Muscle of arm (tissue), 12 donors: ENCODE results near the gene GPRIN1. TPM values are rescaled to one million over a fixed set of nuclear protein-coding genes. Genes with fewer than 3 reads are reported as not detected.
"Not testable (repeated sequence)": the region's sequence is repeated elsewhere in the genome, so short reads cannot be mapped to it uniquely, and the experiment has no call there.

Experiments
- DNase-seq: peaks from one replicate; pipeline ENCODE4 v3.0.0-alpha.2; 2013
- polyA plus RNA-seq, 12 donors: library from polyadenylated mRNA; unstranded; fragments of 120-200 nt; gene quantifications; one replicate each; pipeline ENCODE4 v1.2.1, GENCODE V29; 2013; ENCODE audit not compliant: insufficient read length in 12 of 12

The GPRIN1 gene
- polyA plus RNA-seq, 12 donors, result 0.48 to 5.5 (median 0.70) TPM; not detected in 1

DNA sequence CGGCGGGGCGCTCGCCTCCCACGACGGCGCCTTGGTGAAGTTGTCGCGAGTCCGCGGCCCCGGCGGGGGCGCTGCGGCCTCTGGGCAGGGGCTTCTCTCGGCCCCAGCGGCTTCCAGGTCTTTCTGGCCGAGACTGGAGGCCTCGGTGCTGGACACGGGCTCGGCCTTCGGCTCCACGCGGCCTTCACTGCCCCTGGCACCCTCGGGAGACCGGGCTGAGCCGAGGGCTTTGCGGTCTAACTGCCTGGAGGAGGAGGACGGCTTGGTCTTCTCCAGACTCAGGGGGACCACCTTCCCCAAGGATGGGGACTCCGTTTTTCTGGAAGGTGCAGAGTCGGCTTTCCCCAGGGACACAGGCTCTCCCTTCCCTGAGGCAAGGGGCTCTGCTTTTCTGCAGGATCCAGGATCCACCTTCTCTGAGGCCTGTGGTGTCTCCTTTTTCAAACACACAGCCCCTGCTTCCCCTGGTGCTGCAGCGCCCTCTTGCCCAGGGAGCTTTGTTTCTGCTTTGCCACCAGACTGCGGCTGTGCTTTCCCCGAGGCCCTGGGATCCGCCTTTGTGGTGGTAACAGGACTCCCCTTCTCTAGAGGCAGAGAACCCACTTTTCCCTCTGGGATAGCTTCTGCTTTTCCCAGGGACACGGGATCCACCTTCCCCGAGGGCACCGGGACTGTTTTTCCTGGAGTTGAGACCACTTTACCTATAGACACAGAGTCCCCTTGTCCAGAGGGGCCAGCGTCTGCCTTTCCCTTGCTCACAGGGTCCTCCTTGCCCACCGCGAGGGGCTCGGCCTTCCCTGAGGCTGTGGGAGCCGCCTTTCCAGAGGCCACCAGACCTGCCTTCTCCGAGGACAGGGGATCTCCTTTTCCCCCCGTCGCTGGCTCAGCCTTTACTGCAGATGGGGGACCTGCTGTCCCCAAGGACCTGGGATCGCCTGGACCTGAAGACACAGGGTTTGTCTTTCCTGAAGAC is 12.3 kb downstream of the GPRIN1 start:
- no peak for DNase-seq

DNA sequence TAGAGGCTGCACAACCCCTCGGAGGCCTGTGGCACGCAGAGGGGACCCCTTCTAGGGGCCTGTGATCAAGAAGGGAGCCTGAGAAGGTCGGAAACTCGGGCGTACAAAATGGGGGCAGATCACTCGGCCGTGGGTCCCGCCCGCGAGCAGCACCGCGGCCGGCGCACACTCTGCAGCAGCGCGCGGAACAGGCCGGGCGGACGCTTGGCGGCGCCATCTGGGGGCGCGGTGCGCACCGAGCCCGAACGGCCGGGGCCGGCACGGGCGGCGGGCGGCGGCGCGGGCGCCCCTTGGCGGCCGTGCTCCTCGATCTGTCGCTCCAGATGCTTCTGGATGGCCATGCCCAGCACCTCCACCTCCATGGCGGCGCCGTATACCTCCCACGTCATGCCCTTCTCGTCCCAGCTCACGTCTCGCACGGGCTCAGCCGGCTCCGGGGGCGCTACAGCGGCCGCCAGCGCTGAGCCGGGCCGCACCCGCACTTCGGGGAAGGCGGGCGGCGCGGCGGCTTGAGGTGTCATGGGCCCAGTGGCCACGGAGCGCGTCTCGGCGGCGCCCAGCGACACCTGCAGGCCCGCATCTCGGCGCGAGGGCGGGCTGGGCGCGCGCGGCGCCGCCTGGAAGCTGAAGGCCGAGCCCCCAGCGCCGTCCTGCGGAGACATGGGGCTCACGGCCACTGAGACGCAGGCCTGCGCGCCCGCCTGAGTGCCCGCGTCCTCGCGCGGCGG is 13.1 kb downstream of the GPRIN1 start:
- DNase-seq, result peak; percentile 10

DNA sequence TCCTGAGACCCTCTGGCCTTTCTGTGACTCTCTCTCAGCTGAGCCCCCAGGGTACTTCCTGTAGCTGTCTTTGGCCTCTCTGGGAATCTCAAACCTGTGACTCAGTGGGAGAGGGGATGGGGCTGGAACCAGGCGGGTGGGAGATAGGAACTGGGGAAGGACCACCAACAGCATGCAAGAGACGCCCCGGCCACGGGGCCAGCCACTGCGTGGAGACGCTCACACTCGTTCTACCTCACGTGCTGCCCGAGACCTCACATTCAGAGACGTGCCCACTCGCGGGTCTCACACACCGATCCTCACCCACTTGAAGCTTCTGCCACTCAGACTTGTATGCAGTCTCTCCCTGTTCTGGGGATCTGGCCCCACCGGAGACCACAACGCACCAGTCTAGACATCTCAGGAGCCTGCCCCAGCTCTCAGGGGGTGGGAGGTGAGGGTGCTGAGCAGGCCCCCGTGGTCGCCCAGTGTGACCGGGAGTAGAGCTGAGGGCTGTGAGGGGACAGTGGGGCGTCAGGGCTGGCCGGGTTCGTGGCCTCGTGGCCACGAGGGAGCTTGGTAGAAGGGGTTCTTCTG is 13.8 kb downstream of the GPRIN1 start:
- DNase-seq, result no peak

DNA sequence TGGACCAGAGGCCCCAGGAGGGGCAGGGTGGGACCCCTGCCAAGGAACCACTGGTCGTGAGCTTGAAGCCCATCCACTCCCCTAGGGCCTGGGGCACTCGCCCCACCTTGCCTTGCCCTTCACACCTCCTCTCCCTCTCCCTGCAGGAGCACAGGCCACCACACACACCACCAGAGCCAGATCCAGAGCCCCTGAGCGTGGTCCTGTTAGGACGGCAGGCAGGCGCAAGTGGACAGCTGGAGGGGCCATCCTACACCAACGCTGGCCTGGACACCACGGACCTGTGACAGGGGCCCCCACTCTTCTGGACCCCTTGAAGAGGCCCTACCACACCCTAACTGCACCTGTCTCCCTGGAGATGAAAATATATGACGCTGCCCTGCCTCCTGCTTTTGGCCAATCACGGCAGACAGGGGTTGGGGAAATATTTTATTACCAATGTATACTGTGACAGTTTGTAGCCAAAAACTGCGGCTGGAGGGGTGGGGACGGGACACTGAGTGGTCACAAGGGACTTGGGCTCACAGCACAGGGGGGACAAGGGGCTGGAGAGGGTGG is 14.5 kb downstream of the GPRIN1 start:
- DNase-seq, result no peak

DNA sequence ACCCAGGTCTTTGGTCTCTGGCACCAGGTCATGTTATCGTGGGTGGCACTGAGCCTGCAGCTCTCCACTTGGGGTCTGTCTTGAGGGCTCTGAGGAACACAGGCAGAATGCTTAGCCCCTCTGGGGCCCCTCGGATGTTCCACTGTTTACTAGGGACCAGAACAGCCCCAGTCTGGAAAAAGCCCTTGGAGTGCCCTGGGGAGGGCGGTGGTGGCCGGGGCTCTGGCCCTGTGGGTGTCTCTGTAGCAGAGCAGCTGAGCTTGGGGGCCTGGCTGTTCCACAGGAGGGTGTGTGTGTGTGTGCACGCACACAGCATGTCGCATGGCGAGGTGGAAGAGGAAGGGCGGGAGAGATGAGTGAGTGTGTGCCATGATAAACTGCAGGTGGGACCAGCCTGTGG is 15.4 kb downstream of the GPRIN1 start:
- no peak for DNase-seq

DNA sequence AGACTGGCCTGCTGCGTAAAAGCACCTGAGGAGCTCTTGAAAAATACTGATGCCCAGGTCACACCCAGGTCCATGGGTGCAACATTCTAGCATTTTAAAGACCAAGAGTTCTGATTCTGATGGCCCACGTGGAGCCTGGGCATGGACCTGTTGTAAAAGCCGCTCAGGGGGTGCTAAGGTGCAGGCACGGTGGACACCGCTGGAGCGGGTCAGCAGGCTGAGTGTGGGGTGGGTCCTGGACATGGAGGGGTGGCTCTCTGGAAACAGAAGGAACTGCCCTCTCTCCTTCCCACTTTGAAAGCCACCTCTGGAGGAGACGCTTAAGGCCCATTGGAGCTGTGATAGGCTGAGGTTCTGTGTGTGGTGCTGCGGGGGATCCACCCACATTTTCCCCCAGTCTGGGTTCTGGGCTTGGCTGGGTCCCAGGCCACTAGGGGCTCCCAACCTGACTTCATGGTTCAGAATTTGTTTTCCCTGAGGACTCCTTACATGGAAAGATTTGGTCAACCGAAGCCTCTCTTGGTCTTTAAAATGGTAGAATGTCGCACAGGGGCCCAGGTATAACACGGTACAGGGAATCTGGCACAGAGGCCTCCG is 16.6 kb downstream of the GPRIN1 start:
- no peak for DNase-seq

DNA sequence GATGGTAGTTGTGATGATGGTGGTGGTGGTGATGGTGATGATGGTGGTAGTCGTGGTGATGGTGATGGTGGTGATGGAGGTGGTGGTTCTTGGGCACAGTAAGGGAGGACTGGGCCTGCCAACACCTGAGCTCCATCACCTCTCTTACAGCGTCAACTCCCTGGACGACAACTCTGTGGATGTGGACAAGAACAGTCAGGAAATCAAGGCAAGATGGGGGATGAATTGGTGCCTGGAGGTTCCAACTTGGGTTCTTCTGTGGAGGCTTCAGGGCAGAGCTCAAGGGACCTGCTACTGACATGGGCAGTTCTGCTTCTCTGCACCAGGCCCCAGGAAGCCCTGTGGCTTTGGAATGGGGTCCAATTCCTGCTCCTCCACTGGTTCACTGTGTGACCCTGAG is 17.4 kb downstream of the GPRIN1 start:
- DNase-seq, result no peak

DNA sequence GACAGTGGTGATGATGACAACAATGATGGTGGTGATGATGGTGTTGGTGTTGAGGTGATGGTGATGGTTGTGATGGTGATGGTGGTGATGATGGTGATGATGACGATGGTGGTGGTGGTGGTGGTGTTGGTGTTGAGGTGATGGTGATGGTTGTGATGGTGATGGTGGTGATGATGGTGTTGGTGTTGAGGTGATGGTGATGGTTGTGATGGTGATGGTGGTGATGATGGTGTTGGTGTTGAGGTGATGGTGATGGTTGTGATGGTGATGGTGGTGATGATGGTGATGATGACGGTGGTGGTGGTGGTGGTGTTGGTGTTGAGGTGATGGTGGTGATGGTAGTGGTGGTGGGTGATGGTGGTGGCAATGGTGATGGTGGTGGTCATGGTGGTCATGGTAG is 18.3 kb downstream of the GPRIN1 start:
- DNase-seq, result not testable (repeated sequence)

DNA sequence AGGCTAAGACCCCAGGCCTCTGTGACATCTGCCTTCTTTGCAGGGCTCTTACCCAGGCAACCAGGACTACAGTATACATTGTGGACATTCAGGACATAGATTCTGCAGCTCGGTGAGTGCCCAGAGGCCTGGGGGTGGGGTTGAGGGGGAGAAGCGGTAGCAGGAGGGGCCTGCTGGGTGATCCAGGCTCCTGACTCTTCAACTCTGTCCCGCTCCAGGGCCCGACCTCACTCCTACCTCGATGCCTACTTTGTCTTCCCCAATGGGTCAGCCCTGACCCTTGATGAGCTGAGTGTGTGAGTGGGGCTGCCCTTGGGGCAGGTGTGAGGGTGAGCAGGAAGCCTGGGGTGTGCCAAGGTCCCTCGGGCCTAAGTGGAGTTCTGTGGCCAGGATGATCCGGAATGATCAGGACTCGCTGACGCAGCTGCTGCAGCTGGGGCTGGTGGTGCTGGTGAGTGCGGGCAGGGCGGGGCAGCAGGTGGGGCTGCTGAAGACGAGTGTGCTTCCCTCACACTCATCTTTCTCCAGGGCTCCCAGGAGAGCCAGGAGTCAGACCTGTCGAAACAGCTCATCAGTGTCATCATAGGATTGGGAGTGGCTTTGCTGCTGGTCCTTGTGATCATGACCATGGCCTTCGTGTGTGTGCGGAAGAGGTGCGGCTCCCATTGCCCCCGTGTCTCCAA is 19.8 kb downstream of the GPRIN1 start:
- DNase-seq, result no peak

DNA sequence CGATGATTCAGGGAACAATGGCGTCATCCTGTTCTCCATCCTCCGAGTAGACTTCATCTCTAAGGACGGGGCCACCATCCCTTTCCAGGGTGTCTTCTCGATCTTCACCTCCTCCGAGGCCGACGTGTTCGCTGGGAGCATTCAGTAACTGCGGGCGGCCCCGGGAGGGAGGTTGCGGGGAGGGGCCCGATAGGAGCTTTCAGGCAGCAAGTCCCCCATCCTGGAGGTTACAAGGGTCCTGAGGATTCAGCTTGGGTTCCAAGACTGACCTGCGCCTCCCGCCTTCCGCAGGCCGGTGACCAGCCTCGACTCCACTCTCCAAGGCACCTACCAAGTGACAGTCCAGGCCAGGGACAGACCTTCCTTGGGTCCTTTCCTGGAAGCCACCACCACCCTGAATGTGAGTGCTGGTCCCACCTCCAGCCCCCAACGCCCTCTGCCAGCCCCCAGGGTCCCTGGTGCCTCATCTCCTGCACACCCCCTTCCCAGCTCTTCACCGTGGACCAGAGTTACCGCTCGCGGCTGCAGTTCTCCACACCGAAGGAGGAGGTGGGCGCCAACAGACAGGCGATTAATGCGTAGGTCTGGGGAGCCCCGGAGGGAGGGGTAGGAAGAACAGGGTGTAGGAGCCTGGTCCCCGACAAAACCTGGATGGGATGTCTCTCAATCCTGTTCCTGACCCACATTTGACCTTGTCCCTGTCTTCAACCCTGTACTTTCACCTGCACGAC is 20.8 kb downstream of the GPRIN1 start:
- DNase-seq, result no peak

DNA sequence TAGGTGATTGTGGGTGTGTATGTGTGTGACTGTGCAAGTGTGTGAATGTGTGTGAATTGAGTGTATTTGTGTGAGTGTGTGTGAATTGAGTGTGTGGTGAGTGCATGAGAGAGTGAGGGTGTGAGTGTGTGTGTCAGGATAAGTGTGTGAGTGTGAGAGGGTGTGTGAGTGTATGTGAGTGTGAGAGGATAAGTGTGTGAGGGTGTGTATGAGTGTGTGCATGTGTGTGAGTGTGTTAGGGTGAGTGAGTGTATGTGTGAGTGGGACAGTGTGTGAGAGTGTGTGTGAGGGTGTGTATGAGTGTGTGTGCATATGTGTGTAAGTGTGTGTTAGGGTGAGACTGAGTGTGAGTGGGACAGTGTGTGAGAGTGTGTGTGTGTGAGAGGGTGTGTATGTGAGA is 21.7 kb downstream of the GPRIN1 start:
- no peak for DNase-seq

DNA sequence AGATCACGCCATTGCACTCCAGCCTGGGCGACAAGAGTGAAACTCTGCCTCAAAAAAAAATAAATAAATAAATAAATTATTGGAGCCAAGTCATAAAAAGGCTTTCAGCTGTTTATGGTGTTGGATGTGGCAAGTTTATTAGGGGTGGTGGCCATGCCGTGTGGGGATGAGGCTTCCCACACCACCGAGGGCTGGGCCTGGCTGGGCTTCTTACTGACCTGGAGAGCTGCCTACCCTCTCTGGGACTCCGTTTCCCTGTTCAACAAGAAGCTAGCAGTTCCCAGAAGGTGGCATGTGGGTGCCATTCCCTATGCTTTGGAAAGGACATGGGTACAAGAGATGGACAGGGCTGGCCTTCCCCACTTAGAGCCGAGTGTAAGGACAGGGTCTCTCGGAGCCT is 22.6 kb downstream of the GPRIN1 start:
- DNase-seq, result no peak

DNA sequence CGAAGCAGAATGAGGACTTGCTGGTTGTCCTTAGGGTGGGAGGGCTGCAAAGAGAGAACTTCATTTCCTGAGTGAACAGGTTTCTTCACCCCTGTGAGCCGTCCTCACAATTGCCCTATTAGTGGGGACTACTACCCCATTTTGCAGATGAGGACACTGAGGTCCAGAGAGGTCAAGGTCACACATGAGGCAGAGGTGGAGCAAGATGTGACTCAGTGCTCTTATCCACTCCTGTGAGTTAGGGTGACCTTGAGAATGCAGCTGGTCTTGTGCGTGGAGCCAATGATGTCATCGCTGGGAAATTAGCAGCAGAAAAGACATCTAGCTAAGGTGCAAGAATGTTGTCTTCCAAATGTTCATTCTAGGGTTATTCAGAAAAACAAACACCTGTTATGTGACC is 26.9 kb downstream of the GPRIN1 start:
- no peak for DNase-seq

DNA sequence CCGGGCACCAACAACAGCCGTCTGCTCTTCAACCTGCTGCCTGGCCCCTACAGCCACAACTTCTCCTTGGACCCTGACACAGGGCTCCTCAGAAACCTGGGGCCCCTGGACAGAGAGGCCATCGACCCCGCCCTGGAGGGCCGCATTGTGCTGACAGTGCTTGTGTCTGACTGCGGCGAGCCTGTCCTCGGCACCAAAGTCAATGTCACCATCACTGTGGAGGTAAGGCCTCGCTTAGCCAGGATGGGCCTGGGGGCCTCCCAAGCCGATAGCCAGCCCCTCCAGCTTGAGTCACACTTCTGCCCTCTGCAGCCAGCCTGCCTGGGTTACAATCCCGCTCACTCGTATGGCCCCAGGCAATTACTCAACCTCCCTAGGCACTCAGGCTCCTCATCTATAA is 28.6 kb downstream of the GPRIN1 start:
- DNase-seq, result no peak

DNA sequence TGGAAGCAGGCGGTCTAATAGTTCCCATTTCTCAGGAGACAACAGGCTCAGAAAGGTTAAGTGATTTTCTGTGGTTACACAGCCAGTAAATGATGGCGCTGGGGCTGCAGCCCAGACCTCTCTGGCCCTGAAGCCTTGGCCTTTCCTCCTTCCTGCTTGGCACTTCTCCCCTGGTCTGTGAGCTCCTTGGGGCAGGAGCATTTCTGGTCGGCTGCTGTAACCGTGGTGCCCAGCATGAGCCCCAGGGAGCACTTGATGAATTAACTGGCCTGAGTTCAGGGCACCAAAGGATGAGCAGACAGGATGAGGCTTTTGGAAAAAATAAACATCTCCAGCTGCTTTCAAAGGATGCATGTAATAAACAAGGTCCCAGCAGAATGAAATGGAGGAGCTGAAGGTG is 30.6 kb downstream of the GPRIN1 start:
- no peak for DNase-seq

DNA sequence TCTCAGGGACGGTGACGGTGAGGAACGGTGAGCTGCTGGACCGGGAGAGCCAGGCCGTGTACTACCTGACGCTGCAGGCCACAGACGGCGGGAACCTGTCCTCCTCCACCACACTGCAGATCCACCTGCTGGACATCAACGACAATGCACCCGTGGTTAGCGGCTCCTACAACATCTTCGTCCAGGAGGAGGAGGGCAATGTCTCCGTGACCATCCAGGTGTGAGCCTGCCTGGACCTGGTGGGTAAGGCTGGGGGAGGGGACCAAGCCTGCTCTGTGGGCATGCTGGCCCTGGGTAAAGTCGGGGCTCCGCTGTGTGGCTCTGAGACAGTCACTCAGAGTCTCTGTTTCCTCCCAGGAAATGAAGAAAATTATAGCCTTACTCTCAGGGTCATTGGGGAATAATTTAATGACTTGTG is 31.6 kb downstream of the GPRIN1 start:
- peak; percentile 15 for DNase-seq

DNA sequence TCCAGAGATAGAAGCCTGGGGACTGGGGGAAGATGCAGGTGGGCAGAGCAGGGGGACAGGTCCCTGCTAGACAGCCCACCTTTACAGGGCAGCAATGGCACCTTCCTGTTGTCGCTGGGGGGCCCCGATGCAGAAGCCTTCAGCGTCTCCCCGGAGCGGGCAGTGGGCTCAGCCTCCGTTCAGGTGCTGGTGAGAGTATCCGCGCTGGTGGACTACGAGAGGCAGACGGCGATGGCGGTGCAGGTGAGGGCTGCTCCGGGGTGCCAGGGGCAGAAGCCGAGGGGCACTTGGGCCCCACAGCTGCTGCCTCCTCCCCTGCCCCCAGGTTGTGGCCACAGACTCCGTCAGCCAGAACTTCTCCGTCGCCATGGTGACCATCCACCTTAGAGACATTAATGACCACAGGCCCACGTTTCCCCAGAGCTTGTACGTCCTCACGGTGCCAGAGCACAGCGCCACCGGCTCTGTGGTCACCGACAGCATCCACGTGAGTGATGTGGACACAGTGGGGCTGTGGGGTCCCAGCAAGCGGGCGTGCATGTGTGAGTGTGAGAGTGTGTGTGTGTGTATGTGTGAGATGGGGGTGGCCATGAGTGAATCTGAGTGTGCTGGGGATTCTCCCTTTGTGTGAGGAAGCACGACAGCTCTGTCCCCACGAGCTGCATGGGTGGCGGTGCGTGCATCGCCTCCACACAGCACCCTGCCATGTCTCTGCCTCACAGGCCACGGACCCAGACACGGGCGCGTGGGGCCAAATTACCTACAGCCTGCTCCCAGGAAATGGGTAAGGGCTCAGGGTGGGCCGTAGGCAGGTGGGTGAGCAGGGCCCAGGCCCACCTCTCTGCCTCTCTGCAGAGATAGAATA is 32.4 kb downstream of the GPRIN1 start:
- no peak for DNase-seq

DNA sequence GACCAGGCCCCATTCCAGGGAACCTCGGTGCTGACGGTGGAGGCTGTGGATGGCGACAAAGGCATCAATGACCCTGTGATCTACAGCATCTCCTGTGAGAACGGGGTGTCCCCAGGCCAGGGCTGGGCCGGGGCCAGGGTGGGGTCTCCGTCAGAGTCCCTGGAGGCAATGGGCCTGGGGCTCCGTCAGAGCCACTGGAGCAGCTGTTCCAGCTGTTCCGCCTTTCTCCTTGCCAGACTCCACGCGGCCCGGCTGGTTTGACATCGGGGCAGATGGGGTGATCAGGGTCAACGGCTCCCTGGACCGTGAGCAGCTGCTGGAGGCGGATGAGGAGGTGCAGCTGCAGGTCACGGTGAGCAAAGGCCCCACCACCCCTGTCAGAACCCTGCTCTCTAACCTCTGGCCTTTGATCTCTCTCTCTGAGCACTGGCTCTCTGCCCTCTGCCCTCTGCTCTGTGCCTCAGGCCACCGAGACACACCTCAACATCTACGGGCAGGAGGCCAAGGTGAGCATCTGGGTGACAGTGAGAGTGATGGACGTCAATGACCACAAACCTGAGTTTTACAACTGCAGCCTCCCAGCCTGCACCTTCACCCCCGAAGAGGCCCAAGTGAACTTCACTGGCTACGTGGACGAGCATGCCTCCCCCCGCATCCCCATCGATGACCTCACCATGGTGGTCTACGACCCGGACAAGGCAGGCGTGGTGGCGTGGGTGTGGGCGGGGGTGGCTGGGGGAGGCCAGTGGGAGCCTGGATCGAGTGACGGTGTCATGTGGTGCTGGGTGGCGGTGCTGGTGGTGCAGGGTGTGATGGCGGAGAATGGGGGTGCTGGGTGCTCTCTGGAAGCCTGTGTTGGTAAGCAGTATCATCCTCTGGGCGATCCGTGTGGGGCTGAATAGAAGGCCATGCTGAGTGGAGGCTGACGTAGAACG is 34.2 kb downstream of the GPRIN1 start:
- DNase-seq, result no peak
